CD14-positive monocyte (primary cell): Measurements from ENCODE around the gene ATXN7L1. TPM values are rescaled to one million over a fixed set of nuclear protein-coding genes. Genes with fewer than 3 reads are reported as not detected.

Experiments
- DNase-seq, 3 donors: peaks; one replicate each; pipeline ENCODE4 v3.0.0-alpha.2; 2011 to 2022
- H2AFZ ChIP-seq: 2 replicates; pipeline ENCODE4 v1.6.0; 2012; ENCODE audit warnings: mild to moderate bottlenecking, low read depth, low read length, inconsistent platforms; ENCODE audit not compliant: insufficient read depth, poor library complexity, severe bottlenecking
- H3K27ac ChIP-seq, 2 donors: 1 replicate in 1 of 2; 2 replicates in 1 of 2; pipeline ENCODE4 v1.5.1; 2012 to 2013; ENCODE audit warnings: low read length in 2 of 2, control low read depth in 1 of 2, inconsistent platforms in 1 of 2, low read depth in 1 of 2, mild to moderate bottlenecking in 1 of 2
- H3K27me3 ChIP-seq, 2 donors: one replicate each; pipeline versions ENCODE4 v1.6.0 to v1.6.1; 2011 to 2013; ENCODE audit warnings: low read length in 2 of 2; ENCODE audit not compliant: control insufficient read depth in 2 of 2, insufficient read depth in 2 of 2
- H3K36me3 ChIP-seq, 2 donors: replicated peaks in 1 of 2; 1 replicate in 1 of 2; 2 replicates in 1 of 2; pipeline versions ENCODE4 v1.5.1 to v1.6.1; 2012 to 2013; ENCODE audit warnings: low read length in 2 of 2, control low read depth in 1 of 2, inconsistent platforms in 1 of 2, mild to moderate bottlenecking in 1 of 2; ENCODE audit not compliant: insufficient read depth in 2 of 2, control insufficient read depth in 1 of 2
- H3K4me1 ChIP-seq, 2 donors: 1 replicate in 1 of 2; 2 replicates in 1 of 2; pipeline versions ENCODE4 v1.5.1 to v1.6.1; 2012 to 2013; ENCODE audit warnings: low read length in 2 of 2, control low read depth in 1 of 2, inconsistent platforms in 1 of 2, mild to moderate bottlenecking in 1 of 2, moderate library complexity in 1 of 2; ENCODE audit not compliant: insufficient read depth in 2 of 2, control insufficient read depth in 1 of 2
- H3K4me2 ChIP-seq: replicated peaks from 2 replicates; pipeline ENCODE3; 2012; ENCODE audit warnings: low read length, moderate library complexity, mild to moderate bottlenecking; ENCODE audit not compliant: poor library complexity, severe bottlenecking; ENCODE audit errors: extremely low read depth
- H3K4me3 ChIP-seq, 3 experiments: fragments of 200-600 bp in 1 of 3; sonication (generic) in 1 of 3; replicated peaks in 1 of 3; 1 replicate in 2 of 3; 2 replicates in 1 of 3; pipeline ENCODE4 v1.5.1; 2011 to 2013; ENCODE audit warnings: low read length in 3 of 3, mild to moderate bottlenecking in 3 of 3, control low read depth in 2 of 3, low read depth in 2 of 3, inconsistent platforms in 1 of 3, moderate library complexity in 1 of 3
- H3K79me2 ChIP-seq: 2 replicates; pipeline ENCODE4 v1.6.0; 2012; ENCODE audit warnings: mild to moderate bottlenecking, control low read depth, inconsistent platforms, low read length, moderate library complexity; ENCODE audit not compliant: insufficient read depth
- H3K9ac ChIP-seq: 2 replicates; pipeline ENCODE4 v1.6.0; 2017; ENCODE audit warnings: low read length, mild to moderate bottlenecking; ENCODE audit not compliant: insufficient read depth, poor library complexity, severe bottlenecking
- H3K9me3 ChIP-seq, 2 donors: replicated peaks in 1 of 2; 1 replicate in 1 of 2; 2 replicates in 1 of 2; pipeline versions ENCODE4 v1.5.1 to v1.6.1; 2012 to 2013; ENCODE audit warnings: low read length in 2 of 2, control low read depth in 1 of 2; ENCODE audit not compliant: control insufficient read depth in 1 of 2, insufficient read depth in 1 of 2
- H4K20me1 ChIP-seq: 2 replicates; pipeline ENCODE4 v1.6.0; 2012; ENCODE audit warnings: mild to moderate bottlenecking, low read length, control low read depth, moderate library complexity; ENCODE audit not compliant: insufficient read depth
- H3K27ac Mint-ChIP-seq, 7 donors: one replicate each; pipeline ENCODE4 v1.8.0; 2020; ENCODE audit warnings: mild to moderate bottlenecking in 7 of 7, mixed read lengths in 7 of 7, moderate library complexity in 6 of 7, inconsistent platforms in 2 of 7
- H3K27me3 Mint-ChIP-seq, 3 donors: one replicate each; pipeline ENCODE4 v1.8.0; 2021 to 2022; ENCODE audit warnings: low read depth in 3 of 3, mild to moderate bottlenecking in 3 of 3, mixed read lengths in 3 of 3, moderate library complexity in 3 of 3, inconsistent platforms in 1 of 3
- H3K36me3 Mint-ChIP-seq, 2 donors: one replicate each; pipeline ENCODE4 v1.8.0; 2020; ENCODE audit warnings: mixed read lengths in 2 of 2, inconsistent platforms in 1 of 2, mild to moderate bottlenecking in 1 of 2
- H3K4me1 Mint-ChIP-seq: one replicate; pipeline ENCODE4 v1.8.0; 2020; ENCODE audit warnings: mild to moderate bottlenecking, mixed read lengths
- H3K4me3 Mint-ChIP-seq, 2 donors: one replicate each; pipeline ENCODE4 v1.8.0; 2020; ENCODE audit warnings: mild to moderate bottlenecking in 2 of 2, mixed read lengths in 2 of 2, moderate library complexity in 1 of 2
- H3K9me3 Mint-ChIP-seq, 7 donors: one replicate each; pipeline ENCODE4 v1.8.0; 2020 to 2022; ENCODE audit warnings: mixed read lengths in 7 of 7, mild to moderate bottlenecking in 6 of 7, moderate library complexity in 6 of 7, inconsistent platforms in 2 of 7
- CTCF ChIP-seq: fragments of 200-600 bp; IDR thresholded peaks from one replicate; pipeline ENCODE4 v1.8.0; 2022; ENCODE audit warnings: antibody characterized with exemption, mild to moderate bottlenecking
- WGBS: methylation state at CpG from one replicate; pipeline ENCODE4 v1.1.5; 2013; ENCODE audit warnings: missing lambda C conversion rate; ENCODE audit not compliant: insufficient coverage; 5-methylcytosine and 5-hydroxymethylcytosine counted together
- intact Hi-C, 2 donors: fragments of 100-400 bp; cut with micrococcal nuclease; formaldehyde crosslinking; loops; one replicate each; pipeline versions ENCODE4 v1.15.0 to v1.15.1; 2023
- polyA plus RNA-seq, 3 donors: library from polyadenylated mRNA; depleted of rRNA in 1 of 3; unstranded in 2 of 3; stranded (reverse) in 1 of 3; fragments of 300-500 nt in 2 of 3; fragments of >200 nt in 1 of 3; fragmentation: Illumina TruSeq in 2 of 3; gene quantifications; 1 replicate in 2 of 3; 2 replicates in 1 of 3; pipeline ENCODE4 v1.2.3, GENCODE V29; 2012 to 2021

ATXN7L1 gene
- polyA plus RNA-seq, 3 donors, result 4.5 to 12.2 (median 11.2) TPM

GRCh38 chr7:105691082-105691679 lies 185.2 kb downstream of the ATXN7L1 start:
- peak overlapping the region; percentile 86 to 92 for H3K4me3 Mint-ChIP-seq
- Histone ChIP-seq H3K4me2 (peak overlapping the region; percentile 81), H4K20me1 (no peaks in the 10 kb centered on the region), H3K36me3 (peaks cover 0 to 7% of the 10 kb centered on the region in 2 donors), H3K4me3 (peak overlapping the region; percentile 57 to 99 (median 91)), H3K79me2 (no peaks in the 10 kb centered on the region), H3K4me1 (peaks cover 10 to 22% of the 10 kb centered on the region in 2 donors), H3K9me3 (no peaks in the 10 kb centered on the region), H2AFZ (peak overlapping the region; percentile 78), H3K9ac (peak overlapping the region; percentile 76), H3K27me3 (no peaks in the 10 kb centered on the region), H3K27ac (peak overlapping the region; percentile 41 to 91)
- intact Hi-C loops, result no loop called here
- peaks cover 12 to 13% of the 10 kb centered on the region in 2 donors for H3K36me3 Mint-ChIP-seq
- H3K4me1 Mint-ChIP-seq, result peaks cover 31% of the 10 kb centered on the region
- peaks cover 0 to 4% (median 0%) of the 10 kb centered on the region in 7 donors for H3K9me3 Mint-ChIP-seq
- DNase-seq, result peak in 1 of 3 donors; percentile 29
- WGBS, result 6% methylated on average over 13 of the region's 18 CpGs
- H3K27ac Mint-ChIP-seq, result peak overlapping the region; percentile 61 to 96 (median 89)
- H3K27me3 Mint-ChIP-seq, result peaks cover 0 to 2% (median 1%) of the 10 kb centered on the region in 3 donors
- TF ChIP-seq CTCF, result no peak

DNA sequence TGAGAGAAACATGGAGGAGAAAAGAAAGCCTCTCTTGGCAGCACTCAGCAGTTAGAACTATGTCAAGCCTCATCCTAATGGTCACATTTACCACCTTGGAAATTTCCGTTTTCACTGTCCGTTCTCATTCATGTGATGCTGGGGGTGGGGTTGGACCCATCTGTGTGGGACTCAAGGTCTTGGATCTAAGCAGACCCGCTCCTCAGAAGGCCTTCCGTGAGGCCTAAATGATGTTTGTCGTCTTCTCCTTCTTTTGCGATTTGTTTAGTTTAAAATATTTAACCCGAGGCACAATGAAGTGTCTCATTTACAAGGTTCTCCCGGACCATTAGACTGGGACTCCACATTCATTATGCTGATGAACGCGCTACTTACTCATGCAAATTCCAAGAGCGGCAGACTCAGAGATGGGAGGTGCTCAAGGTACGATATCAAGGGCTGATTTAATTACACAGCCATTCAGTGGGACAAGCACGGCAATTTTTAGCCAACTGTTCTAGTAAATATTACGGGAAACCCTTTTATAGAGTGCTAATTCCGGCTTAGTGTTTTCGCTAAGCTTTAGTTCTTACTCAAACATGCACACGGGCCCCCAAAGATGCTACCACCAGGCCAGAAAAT lies 186.0 kb downstream of the ATXN7L1 start:
- peak overlapping the region in 5 of 7 donors; percentile 18 to 96 (median 78) for H3K27ac Mint-ChIP-seq
- Histone ChIP-seq H3K4me2 (peak overlapping the region; percentile 81), H3K9ac (peak overlapping the region; percentile 76), H4K20me1 (no peaks in the 10 kb centered on the region), H3K36me3 (no peaks in the 10 kb centered on the region), H3K27me3 (no peaks in the 10 kb centered on the region), H3K4me3 (peak overlapping the region in 2 of 3 experiments; percentile 57 to 91), H3K27ac (peak overlapping the region in 1 of 2 donors; percentile 91), H2AFZ (peak overlapping the region; percentile 78), H3K4me1 (peaks cover 10 to 22% of the 10 kb centered on the region in 2 donors), H3K9me3 (no peaks in the 10 kb centered on the region), H3K79me2 (no peaks in the 10 kb centered on the region)
- WGBS, result 92% methylated on average over 8 of the region's 17 CpGs
- peak overlapping the region; percentile 86 to 92 for H3K4me3 Mint-ChIP-seq
- peaks cover 5 to 6% of the 10 kb centered on the region in 2 donors for H3K36me3 Mint-ChIP-seq
- peaks cover 0 to 2% (median 1%) of the 10 kb centered on the region in 3 donors for H3K27me3 Mint-ChIP-seq
- peaks cover 31% of the 10 kb centered on the region for H3K4me1 Mint-ChIP-seq
- DNase-seq, result no peak
- H3K9me3 Mint-ChIP-seq, result peaks cover 0 to 4% (median 0%) of the 10 kb centered on the region in 7 donors
- TF ChIP-seq CTCF, result no peak
- intact Hi-C loops, result no loop called here
